HG03558 (cell line): ENCODE results near the gene HEPACAM.

Experiments used
- ATAC-seq: cut with Tn5 transposase; IDR thresholded peaks from one replicate; pipeline ENCODE4 v1.9.1; 2021; ENCODE audit warnings: moderate number of reproducible peaks; ENCODE audit not compliant: unreplicated experiment; ENCODE audit errors: extremely low read depth

Gene HEPACAM

GRCh38 chr11:124872741-124873140, 63.1 kb downstream of the HEPACAM start:
- ATAC-seq = no peak

GRCh38 chr11:124872280-124872679, 63.6 kb downstream of the HEPACAM start:
- no peak for ATAC-seq

GRCh38 chr11:124870430-124870829, 65.4 kb downstream of the HEPACAM start:
- ATAC-seq = no peak

- ATAC-seq = no peak
Observed at GRCh38 chr11:124869856-124870387, 65.9 kb downstream of the HEPACAM start.

- ATAC-seq = no peak
Observed at GRCh38 chr11:124869331-124869730, 66.5 kb downstream of the HEPACAM start.
